Activated CD4-positive, alpha-beta T cell treated with anti-CD3 and anti-CD28 coated beads, Interleukin-2, amount 10 ng/mL, durations not matched to agents 24 days and 14 days (primary cell): ENCODE results near the gene INPP4B. TPM values are rescaled to one million over a fixed set of nuclear protein-coding genes. Genes with fewer than 3 reads are reported as not detected.
A peak's percentile ranks its signal among the peaks of the same experiment; 100 is the strongest.

Experiments
- DNase-seq: peaks from one replicate; pipeline ENCODE4 v3.0.0; 2022
- H3K27ac Mint-ChIP-seq: one replicate; pipeline ENCODE4 v1.8.0; 2022; ENCODE audit warnings: mild to moderate bottlenecking, mixed read lengths
- H3K27me3 Mint-ChIP-seq: one replicate; pipeline ENCODE4 v1.8.0; 2022; ENCODE audit warnings: mixed read lengths
- H3K36me3 Mint-ChIP-seq: one replicate; pipeline ENCODE4 v1.8.0; 2022; ENCODE audit warnings: low read depth, mild to moderate bottlenecking, mixed read lengths
- H3K4me1 Mint-ChIP-seq: one replicate; pipeline ENCODE4 v1.8.0; 2021; ENCODE audit warnings: mixed read lengths
- H3K4me3 Mint-ChIP-seq: one replicate; pipeline ENCODE4 v1.8.0; 2022; ENCODE audit warnings: mild to moderate bottlenecking, moderate library complexity, mixed read lengths
- H3K9me3 Mint-ChIP-seq: one replicate; pipeline ENCODE4 v1.8.0; 2021; ENCODE audit warnings: mixed read lengths
- intact Hi-C: fragments of 100-400 bp; cut with micrococcal nuclease; formaldehyde crosslinking; loops from one replicate; pipeline ENCODE4 v1.15.1; 2023
- total RNA-seq: library from RNA; stranded (reverse); gene quantifications from 2 replicates; pipeline ENCODE4 v1.2.3, GENCODE V29; 2022

The INPP4B gene
- total RNA-seq, 1 donor from 2014 or later, result 42.5 TPM

GRCh38 chr4:142331132-142331531 is 515.0 kb downstream of the INPP4B start:
- Mint-ChIP-seq H3K27ac (no peak overlapping the region), H3K4me1 (peaks cover 18% of the 10 kb centered on the region), H3K27me3 (no peaks in the 10 kb centered on the region), H3K9me3 (peaks cover 6% of the 10 kb centered on the region), H3K36me3 (peaks cover 22% of the 10 kb centered on the region), H3K4me3 (no peak overlapping the region)
- peak; percentile 50 for DNase-seq
- intact Hi-C loops, result loop anchor here (2.0 kb wide), 1 partner anchor 14 kb away; no protein-coding TSS in a partner anchor

- peak; percentile 53 for DNase-seq
- H3K27ac Mint-ChIP-seq, result no peak overlapping the region
- peaks cover 6% of the 10 kb centered on the region for H3K9me3 Mint-ChIP-seq
- intact Hi-C loops, result loop anchor here (2.0 kb wide), 1 partner anchor 14 kb away; no protein-coding TSS in a partner anchor
- peaks cover 23% of the 10 kb centered on the region for H3K36me3 Mint-ChIP-seq
- H3K4me1 Mint-ChIP-seq, result peaks cover 22% of the 10 kb centered on the region
- no peaks in the 10 kb centered on the region for H3K27me3 Mint-ChIP-seq
- no peak overlapping the region for H3K4me3 Mint-ChIP-seq
These were observed 515.8 kb downstream of the INPP4B start for GRCh38 chr4:142330311-142330710.

- Mint-ChIP-seq H3K9me3 (peaks cover 6% of the 10 kb centered on the region), H3K4me3 (no peak overlapping the region), H3K27me3 (no peaks in the 10 kb centered on the region), H3K4me1 (peaks cover 32% of the 10 kb centered on the region), H3K27ac (no peak overlapping the region), H3K36me3 (peaks cover 28% of the 10 kb centered on the region)
- DNase-seq, result no peak
- intact Hi-C loops, result no loop called here
These were observed 516.8 kb downstream of the INPP4B start for GRCh38 chr4:142329313-142329712.

GRCh38 chr4:142326181-142326580 is 519.9 kb downstream of the INPP4B start:
- Mint-ChIP-seq H3K4me3 (no peak overlapping the region), H3K4me1 (peaks cover 31% of the 10 kb centered on the region), H3K36me3 (peaks cover 30% of the 10 kb centered on the region)

DNA sequence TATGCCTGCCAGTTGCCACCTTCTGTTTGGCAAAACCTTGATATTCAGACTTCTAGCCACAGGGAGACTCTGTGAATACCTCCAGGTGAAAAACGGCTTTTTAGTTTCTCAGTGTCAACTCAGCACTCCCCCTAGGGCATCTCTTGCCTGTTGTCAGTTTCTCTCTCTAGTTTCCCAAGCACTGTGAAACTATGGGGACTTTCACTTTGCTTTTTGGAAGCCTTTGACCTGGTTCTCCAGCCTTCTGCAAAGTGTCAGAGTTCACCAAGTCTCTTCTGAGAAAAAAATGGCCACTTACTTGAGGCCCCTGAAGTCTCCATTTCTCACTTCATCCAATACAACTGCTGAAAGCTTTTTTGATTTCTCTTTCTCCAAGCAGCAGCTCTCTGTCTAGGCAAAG is 521.5 kb downstream of the INPP4B start:
- H3K27ac Mint-ChIP-seq, result peak overlapping the region; percentile 66
- H3K36me3 Mint-ChIP-seq, result peaks cover 33% of the 10 kb centered on the region
- intact Hi-C loops, result no loop called here

More at GRCh38 chr4:142326181-142326580, 519.9 kb downstream of the INPP4B start:
- DNase-seq, result no peak
- intact Hi-C loops, result no loop called here
- Mint-ChIP-seq H3K27me3 (no peaks in the 10 kb centered on the region), H3K9me3 (peaks cover 6% of the 10 kb centered on the region), H3K27ac (peak overlapping the region; percentile 45)

DNA sequence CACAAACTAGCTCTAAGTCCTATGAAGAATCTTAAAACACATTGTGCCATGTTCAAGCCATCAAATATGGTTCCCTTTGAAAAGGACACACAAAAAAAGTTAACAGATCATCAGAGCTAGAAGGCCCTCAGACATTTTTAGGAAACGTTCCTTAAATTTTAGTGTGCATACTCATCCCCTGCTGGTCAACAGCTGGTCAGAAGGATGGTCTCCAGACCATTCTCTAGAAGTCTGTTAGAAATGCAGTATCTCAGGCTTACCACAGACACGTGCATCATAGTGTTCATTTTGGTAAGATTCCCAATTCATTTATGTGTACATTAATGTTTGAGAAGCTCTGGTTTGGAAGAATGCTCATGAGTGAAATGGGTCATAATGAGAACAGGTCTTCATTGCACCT is 523.1 kb downstream of the INPP4B start:
- Mint-ChIP-seq H3K9me3 (peaks cover 6% of the 10 kb centered on the region), H3K4me1 (peaks cover 29% of the 10 kb centered on the region), H3K27ac (no peak overlapping the region)

More for the DNA sequence above, 521.5 kb downstream of the INPP4B start:
- peak overlapping the region; percentile 30 for H3K4me3 Mint-ChIP-seq
- DNase-seq, result peak; percentile 69
- peaks cover 30% of the 10 kb centered on the region for H3K4me1 Mint-ChIP-seq
- peaks cover 6% of the 10 kb centered on the region for H3K9me3 Mint-ChIP-seq
- no peaks in the 10 kb centered on the region for H3K27me3 Mint-ChIP-seq

DNA sequence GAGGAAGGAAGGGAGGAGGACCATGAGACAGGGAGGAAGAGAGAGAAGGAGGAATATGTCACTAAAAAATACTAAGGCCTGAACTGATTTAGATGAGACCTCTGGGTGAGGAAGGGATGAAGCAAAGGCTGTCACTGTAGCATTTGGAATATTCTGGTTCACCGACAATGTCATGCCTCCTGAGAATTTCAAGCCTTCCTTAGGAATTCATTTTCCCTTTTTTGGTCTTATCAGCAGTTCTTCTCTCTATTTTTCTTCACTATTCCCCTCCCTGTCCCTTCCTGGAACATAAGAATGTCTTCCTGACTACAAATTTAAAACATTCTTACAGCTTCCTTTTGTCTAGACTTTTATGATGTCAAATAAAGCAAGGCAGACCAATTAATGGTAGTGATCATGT is 527.8 kb downstream of the INPP4B start:
- H3K9me3 Mint-ChIP-seq, result peaks cover 4% of the 10 kb centered on the region
- no peak overlapping the region for H3K27ac Mint-ChIP-seq
- peaks cover 39% of the 10 kb centered on the region for H3K4me1 Mint-ChIP-seq
- H3K36me3 Mint-ChIP-seq, result peaks cover 24% of the 10 kb centered on the region
- H3K27me3 Mint-ChIP-seq, result no peaks in the 10 kb centered on the region
- no peak overlapping the region for H3K4me3 Mint-ChIP-seq
- no peak for DNase-seq
- intact Hi-C loops, result no loop called here

More for the DNA sequence above, 523.1 kb downstream of the INPP4B start:
- no peaks in the 10 kb centered on the region for H3K27me3 Mint-ChIP-seq
- peaks cover 28% of the 10 kb centered on the region for H3K36me3 Mint-ChIP-seq
- H3K4me3 Mint-ChIP-seq, result no peak overlapping the region
- intact Hi-C loops, result no loop called here
- no peak for DNase-seq

- Mint-ChIP-seq H3K9me3 (peaks cover 4% of the 10 kb centered on the region), H3K4me1 (peaks cover 44% of the 10 kb centered on the region), H3K36me3 (peaks cover 37% of the 10 kb centered on the region), H3K27me3 (no peaks in the 10 kb centered on the region), H3K27ac (peak overlapping the region; percentile 6), H3K4me3 (no peak overlapping the region)
- no peak for DNase-seq
- intact Hi-C loops, result no loop called here
These were observed 529.2 kb downstream of the INPP4B start for GRCh38 chr4:142316913-142317312.

- intact Hi-C loops, result no loop called here
- Mint-ChIP-seq H3K27me3 (no peaks in the 10 kb centered on the region), H3K9me3 (no peaks in the 10 kb centered on the region), H3K27ac (no peak overlapping the region), H3K4me1 (peaks cover 40% of the 10 kb centered on the region), H3K4me3 (no peak overlapping the region), H3K36me3 (peaks cover 35% of the 10 kb centered on the region)
- no peak for DNase-seq
These were observed 530.1 kb downstream of the INPP4B start for GRCh38 chr4:142316025-142316424.

DNA sequence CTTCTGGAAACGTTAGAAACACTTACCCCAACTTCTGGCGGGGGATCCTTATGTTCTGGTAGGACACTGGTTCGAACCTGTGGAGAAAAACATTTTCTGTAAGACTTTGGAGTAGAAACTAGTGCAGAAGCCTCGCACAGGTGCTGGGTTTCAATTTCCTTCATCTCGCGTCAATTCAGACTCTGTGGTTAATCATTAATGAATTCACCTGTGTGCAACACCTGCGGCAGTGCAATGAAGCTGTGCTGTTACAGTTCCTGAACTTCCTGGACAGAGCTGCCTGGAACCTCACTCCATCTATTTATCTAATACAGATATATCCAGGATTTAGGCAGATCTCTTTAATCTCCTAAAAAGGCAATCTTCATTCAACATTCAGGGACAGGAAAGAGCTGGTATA is 531.4 kb downstream of the INPP4B start:
- intact Hi-C loops, result no loop called here
- peaks cover 36% of the 10 kb centered on the region for H3K4me1 Mint-ChIP-seq
- no peaks in the 10 kb centered on the region for H3K27me3 Mint-ChIP-seq
- DNase-seq, result peak; percentile 46
- peaks cover 32% of the 10 kb centered on the region for H3K36me3 Mint-ChIP-seq
- no peak overlapping the region for H3K4me3 Mint-ChIP-seq
- no peaks in the 10 kb centered on the region for H3K9me3 Mint-ChIP-seq
- H3K27ac Mint-ChIP-seq, result no peak overlapping the region

DNA sequence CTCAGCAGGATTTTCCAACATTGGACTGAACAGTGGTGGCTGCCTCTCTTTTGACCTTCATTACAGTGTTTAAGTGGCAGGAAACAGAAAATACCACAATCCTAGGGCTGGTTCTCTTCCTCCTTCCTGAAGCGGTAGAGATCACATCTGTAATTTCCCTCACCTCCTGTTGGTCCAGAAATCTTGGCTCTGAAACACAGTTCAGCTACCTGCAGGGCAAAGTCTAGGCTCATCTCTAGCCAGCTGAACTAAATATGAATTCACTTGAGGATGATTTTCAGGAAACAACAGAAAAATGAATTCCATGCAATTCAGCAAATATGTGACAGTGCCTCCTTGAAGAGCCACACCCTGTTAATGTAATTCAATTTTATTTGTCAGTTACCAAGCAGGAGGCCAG is 531.9 kb downstream of the INPP4B start:
- intact Hi-C loops, result no loop called here
- Mint-ChIP-seq H3K27ac (no peak overlapping the region), H3K4me1 (peaks cover 36% of the 10 kb centered on the region), H3K27me3 (no peaks in the 10 kb centered on the region), H3K36me3 (peaks cover 32% of the 10 kb centered on the region), H3K4me3 (peak overlapping the region; percentile 2), H3K9me3 (no peaks in the 10 kb centered on the region)
- peak; percentile 55 for DNase-seq

- H3K27me3 Mint-ChIP-seq, result no peaks in the 10 kb centered on the region
- intact Hi-C loops, result no loop called here
- H3K9me3 Mint-ChIP-seq, result no peaks in the 10 kb centered on the region
- H3K36me3 Mint-ChIP-seq, result peaks cover 36% of the 10 kb centered on the region
- H3K4me3 Mint-ChIP-seq, result no peak overlapping the region
- no peak for DNase-seq
- peaks cover 28% of the 10 kb centered on the region for H3K4me1 Mint-ChIP-seq
- no peak overlapping the region for H3K27ac Mint-ChIP-seq
These were observed 533.7 kb downstream of the INPP4B start for GRCh38 chr4:142312391-142312790.

- Mint-ChIP-seq H3K36me3 (peaks cover 35% of the 10 kb centered on the region), H3K9me3 (no peaks in the 10 kb centered on the region), H3K4me3 (no peak overlapping the region), H3K27ac (no peak overlapping the region), H3K27me3 (no peaks in the 10 kb centered on the region), H3K4me1 (peaks cover 27% of the 10 kb centered on the region)
- intact Hi-C loops, result no loop called here
- no peak for DNase-seq
These were observed 534.2 kb downstream of the INPP4B start for GRCh38 chr4:142311916-142312315.

DNA sequence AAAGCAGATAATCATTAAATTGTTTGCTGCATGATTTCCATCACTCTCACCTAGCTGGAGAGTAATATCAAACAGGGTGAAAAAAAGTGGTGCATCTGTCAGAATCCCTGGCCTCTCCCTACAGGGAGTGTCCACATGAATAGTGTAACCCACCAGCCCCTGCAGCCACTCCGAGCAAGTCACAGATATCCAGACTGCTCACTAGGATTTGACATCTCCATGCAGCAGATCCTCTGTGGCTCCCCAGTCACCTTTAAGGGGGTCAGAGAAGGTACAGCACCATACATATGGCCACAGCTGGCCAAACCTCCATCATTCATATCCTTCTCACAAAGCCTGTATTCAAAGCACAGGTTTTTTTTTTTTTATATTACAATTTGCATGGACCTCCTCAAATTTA is 536.3 kb downstream of the INPP4B start:
- no peak for DNase-seq
- H3K27ac Mint-ChIP-seq, result no peak overlapping the region
- no peaks in the 10 kb centered on the region for H3K9me3 Mint-ChIP-seq
- H3K4me3 Mint-ChIP-seq, result no peak overlapping the region
- H3K27me3 Mint-ChIP-seq, result no peaks in the 10 kb centered on the region
- H3K4me1 Mint-ChIP-seq, result peaks cover 19% of the 10 kb centered on the region
- peaks cover 38% of the 10 kb centered on the region for H3K36me3 Mint-ChIP-seq
- intact Hi-C loops, result no loop called here

DNA sequence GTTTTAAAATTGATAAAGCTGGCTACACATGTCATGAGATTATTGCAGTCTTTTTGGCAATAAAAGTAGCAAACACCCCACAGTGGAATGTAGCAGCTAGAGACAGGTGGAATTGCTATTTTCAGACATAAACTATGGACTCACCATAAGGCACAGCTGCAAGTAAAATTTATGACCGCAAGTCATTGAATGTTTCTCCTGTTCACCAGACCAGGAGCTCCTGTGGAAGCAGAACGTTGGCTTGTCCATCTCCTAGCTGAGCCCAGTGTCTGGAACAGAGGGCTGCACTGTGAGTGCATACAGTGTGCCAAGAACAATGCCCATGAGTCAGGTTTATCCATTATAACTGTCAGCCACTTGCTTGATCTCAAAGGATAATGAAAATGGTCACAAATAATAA is 538.2 kb downstream of the INPP4B start:
- Mint-ChIP-seq H3K4me3 (no peak overlapping the region), H3K27ac (no peak overlapping the region), H3K4me1 (peaks cover 4% of the 10 kb centered on the region), H3K9me3 (no peaks in the 10 kb centered on the region), H3K27me3 (no peaks in the 10 kb centered on the region), H3K36me3 (peaks cover 35% of the 10 kb centered on the region)
- intact Hi-C loops, result no loop called here
- DNase-seq, result peak; percentile 34
